ENCODE measurements around the gene AMH.

Gene AMH

DNA sequence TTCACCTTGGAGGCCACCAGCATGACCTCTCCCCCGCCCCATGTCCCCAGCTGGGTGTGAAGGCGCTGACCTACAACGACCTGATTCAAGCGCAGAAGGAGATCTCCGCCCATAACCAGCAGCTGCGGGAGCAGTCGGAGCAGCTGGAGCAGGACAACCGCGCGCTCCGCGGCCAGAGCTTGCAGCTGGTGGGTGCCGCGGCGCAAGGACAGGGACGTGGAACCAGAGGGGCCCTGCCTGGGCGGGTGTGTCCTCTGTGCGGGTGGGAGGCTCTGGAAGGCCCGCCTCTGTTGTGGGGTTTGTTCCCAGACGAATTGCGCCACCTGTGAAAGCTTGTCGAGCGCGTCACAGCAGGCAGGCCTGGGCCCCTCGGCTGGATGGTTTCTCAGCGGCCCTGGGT is 35.3 kb upstream of the AMH start:
- no peak for DNase-seq (ENCODE audit: extremely low read depth, low read depth)
- TF ChIP-seq, protein P1, sequence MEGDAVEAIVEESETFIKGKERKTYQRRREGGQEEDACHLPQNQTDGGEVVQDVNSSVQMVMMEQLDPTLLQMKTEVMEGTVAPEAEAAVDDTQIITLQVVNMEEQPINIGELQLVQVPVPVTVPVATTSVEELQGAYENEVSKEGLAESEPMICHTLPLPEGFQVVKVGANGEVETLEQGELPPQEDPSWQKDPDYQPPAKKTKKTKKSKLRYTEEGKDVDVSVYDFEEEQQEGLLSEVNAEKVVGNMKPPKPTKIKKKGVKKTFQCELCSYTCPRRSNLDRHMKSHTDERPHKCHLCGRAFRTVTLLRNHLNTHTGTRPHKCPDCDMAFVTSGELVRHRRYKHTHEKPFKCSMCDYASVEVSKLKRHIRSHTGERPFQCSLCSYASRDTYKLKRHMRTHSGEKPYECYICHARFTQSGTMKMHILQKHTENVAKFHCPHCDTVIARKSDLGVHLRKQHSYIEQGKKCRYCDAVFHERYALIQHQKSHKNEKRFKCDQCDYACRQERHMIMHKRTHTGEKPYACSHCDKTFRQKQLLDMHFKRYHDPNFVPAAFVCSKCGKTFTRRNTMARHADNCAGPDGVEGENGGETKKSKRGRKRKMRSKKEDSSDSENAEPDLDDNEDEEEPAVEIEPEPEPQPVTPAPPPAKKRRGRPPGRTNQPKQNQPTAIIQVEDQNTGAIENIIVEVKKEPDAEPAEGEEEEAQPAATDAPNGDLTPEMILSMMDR (IDR thresholded peaks at IDR 0.05; ENCODE audit: low read depth, low read length, missing control alignments): no peak
- no peak overlapping the region for H3K4me3 ChIP-seq (replicated peaks; ENCODE audit: low read depth, low read length)

- no peak overlapping the region for H3K4me3 ChIP-seq (replicated peaks; ENCODE audit: low read depth, low read length)
- no peak for DNase-seq (ENCODE audit: extremely low read depth, low read depth)
- TF ChIP-seq, protein P1 (IDR thresholded peaks at IDR 0.05; ENCODE audit: low read depth, low read length, missing control alignments): no peak
Observed at GRCh38 chr19:2214251-2214650, 34.9 kb upstream of the AMH start.

GRCh38 chr19:2215281-2215751 is 33.8 kb upstream of the AMH start:
- TF ChIP-seq, protein P1 (IDR thresholded peaks at IDR 0.05; ENCODE audit: low read depth, low read length, missing control alignments): no peak
- DNase-seq (ENCODE audit: extremely low read depth, low read depth): no peak
- no peak overlapping the region for H3K4me3 ChIP-seq (replicated peaks; ENCODE audit: low read depth, low read length)

DNA sequence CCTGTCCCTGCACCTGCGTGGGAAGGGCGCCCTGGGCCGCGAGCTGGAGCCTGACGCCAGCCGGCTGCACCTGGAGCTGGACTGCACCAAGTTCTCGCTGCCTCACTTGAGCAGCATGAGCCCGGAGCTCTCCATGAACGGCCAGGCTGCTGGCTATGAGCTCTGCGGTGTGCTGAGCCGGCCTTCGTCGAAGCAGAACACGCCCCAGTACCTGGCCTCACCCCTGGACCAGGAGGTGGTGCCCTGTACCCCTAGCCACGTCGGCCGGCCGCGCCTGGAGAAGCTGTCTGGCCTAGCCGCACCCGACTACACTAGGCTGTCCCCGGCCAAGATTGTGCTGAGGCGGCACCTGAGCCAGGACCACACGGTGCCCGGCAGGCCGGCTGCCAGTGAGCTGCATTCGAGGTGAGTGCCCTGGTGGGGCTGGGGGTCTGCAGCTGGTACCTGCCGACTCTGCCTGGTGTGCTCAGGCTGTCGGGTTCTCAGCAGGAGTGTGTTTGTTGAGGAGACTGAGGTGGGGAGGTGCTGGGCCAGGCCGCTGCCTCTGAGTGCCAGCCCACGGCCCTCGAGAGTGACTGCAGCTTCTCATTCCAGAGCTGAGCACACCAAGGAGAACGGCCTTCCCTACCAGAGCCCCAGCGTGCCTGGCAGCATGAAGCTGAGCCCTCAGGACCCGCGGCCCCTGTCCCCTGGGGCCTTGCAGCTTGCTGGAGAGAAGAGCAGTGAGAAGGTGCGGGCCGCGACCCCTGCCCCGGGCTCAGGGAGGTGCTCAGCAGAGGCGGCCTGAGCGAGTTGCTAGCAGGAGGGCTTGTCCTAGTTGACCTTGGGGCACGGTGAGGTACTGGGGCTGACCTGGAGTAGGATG is 32.5 kb upstream of the AMH start:
- H3K4me3 ChIP-seq (replicated peaks; ENCODE audit: low read depth, low read length): no peak overlapping the region
- no peak for DNase-seq (ENCODE audit: extremely low read depth, low read depth)
- TF ChIP-seq, protein P1 (IDR thresholded peaks at IDR 0.05; ENCODE audit: low read depth, low read length, missing control alignments): no peak

DNA sequence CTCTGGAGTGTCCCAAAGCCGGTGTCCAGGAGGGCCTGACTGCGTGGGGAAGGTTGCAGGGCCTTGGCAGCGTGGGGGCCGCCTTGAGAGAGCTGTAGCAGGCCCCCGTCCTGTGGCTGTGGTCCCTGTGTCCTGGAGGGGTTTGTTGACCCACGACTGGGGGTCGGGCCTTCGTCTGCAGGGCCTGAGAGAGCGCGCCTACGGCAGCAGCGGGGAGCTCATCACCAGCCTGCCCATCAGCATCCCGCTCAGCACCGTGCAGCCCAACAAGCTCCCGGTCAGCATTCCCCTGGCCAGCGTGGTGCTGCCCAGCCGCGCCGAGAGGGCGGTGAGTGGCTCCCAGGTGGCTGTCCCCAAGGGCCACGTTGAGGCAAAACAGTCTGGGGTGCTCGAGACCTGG is 31.5 kb upstream of the AMH start:
- TF ChIP-seq, protein P1 (IDR thresholded peaks at IDR 0.05; ENCODE audit: low read depth, low read length, missing control alignments): no peak
- DNase-seq (ENCODE audit: extremely low read depth, low read depth): no peak

DNA sequence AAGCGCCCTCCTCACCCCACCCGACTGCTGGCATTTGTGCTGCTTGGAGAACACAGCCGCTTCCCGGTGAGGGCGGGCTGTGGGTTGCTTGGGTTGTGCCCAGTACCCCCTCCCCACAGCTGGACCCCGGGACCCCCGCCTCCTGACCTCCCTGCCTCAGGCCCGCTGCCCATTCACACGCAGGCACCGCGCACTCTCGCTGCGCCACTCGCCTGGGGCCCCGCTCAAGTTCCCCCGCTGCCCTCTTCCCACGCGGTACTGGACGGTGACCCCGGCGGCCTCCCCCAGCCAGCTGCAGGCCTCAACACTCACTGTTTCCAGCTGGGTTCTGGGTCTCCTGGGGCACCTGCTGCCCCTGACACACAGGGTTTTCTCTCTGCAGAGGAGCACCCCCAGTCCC is 29.4 kb upstream of the AMH start:
- TF ChIP-seq, protein P1 (IDR thresholded peaks at IDR 0.05; ENCODE audit: low read depth, low read length, missing control alignments): no peak
- no peak overlapping the region for H3K4me3 ChIP-seq (replicated peaks; ENCODE audit: low read depth, low read length)
- no peak for DNase-seq (ENCODE audit: extremely low read depth, low read depth)

More for the DNA sequence above, 31.5 kb upstream of the AMH start:
- no peak overlapping the region for H3K4me3 ChIP-seq (replicated peaks; ENCODE audit: low read depth, low read length)
